H9 (cell line): ENCODE data around the gene SDC4. TPM values are rescaled to one million over a fixed set of nuclear protein-coding genes. Genes with fewer than 3 reads are reported as not detected.

Experiments
- DNase-seq: peaks from one replicate; pipeline ENCODE4 v3.0.0-alpha.2; 2017
- H2AFZ ChIP-seq: one replicate; pipeline ENCODE4 v1.6.1; 2013; ENCODE audit warnings: mild to moderate bottlenecking, low read length, control low read depth, moderate library complexity
- H2AK5ac ChIP-seq: 2 replicates; pipeline ENCODE4 v1.6.1; 2013; ENCODE audit warnings: low read length, control low read depth, mixed read lengths; ENCODE audit not compliant: insufficient read length
- H2BK120ac ChIP-seq: one replicate; pipeline ENCODE4 v1.6.1; 2013; ENCODE audit warnings: low read depth, mild to moderate bottlenecking, low read length, control low read depth, inconsistent platforms; ENCODE audit not compliant: poor library complexity, severe bottlenecking
- H2BK12ac ChIP-seq: 2 replicates; pipeline ENCODE4 v1.6.1; 2013; ENCODE audit warnings: low read length, control low read depth, mixed read lengths, low read depth; ENCODE audit not compliant: insufficient read length
- H2BK15ac ChIP-seq: 2 replicates; pipeline ENCODE4 v1.6.1; 2013; ENCODE audit warnings: low read depth, low read length, control low read depth
- H2BK20ac ChIP-seq: one replicate; pipeline ENCODE4 v1.6.1; 2013; ENCODE audit warnings: low read depth, mild to moderate bottlenecking, low read length, control low read depth, inconsistent platforms; ENCODE audit not compliant: poor library complexity, severe bottlenecking
- H2BK5ac ChIP-seq: 2 replicates; pipeline ENCODE4 v1.6.1; 2013; ENCODE audit warnings: low read length, control low read depth, mixed read lengths; ENCODE audit not compliant: insufficient read length
- H3K14ac ChIP-seq: 2 replicates; pipeline ENCODE4 v1.6.1; 2013; ENCODE audit warnings: low read length, control low read depth; ENCODE audit not compliant: insufficient read depth
- H3K18ac ChIP-seq: 2 replicates; pipeline ENCODE4 v1.6.1; 2013; ENCODE audit warnings: low read depth, mild to moderate bottlenecking, mixed read lengths, low read length, control low read depth; ENCODE audit not compliant: insufficient read length
- H3K23ac ChIP-seq: 2 replicates; pipeline ENCODE4 v1.6.1; 2013; ENCODE audit warnings: low read length, control low read depth, mixed read lengths, low read depth; ENCODE audit not compliant: insufficient read length
- H3K23me2 ChIP-seq: 2 replicates; pipeline ENCODE4 v1.6.1; 2013; ENCODE audit warnings: low read depth, mild to moderate bottlenecking, mixed read lengths, low read length, control low read depth; ENCODE audit not compliant: insufficient read length, poor library complexity, severe bottlenecking
- H3K27ac ChIP-seq: 2 replicates; pipeline ENCODE4 v1.5.1; 2013; ENCODE audit warnings: low read length, control low read depth, mixed read lengths, low read depth; ENCODE audit not compliant: insufficient read length
- H3K27me3 ChIP-seq: 2 replicates; pipeline ENCODE4 v1.6.1; 2013; ENCODE audit warnings: low read length, control low read depth, inconsistent platforms; ENCODE audit not compliant: insufficient read depth
- H3K4ac ChIP-seq: 2 replicates; pipeline ENCODE4 v1.6.1; 2013; ENCODE audit warnings: low read depth, mild to moderate bottlenecking, control low read depth, inconsistent platforms, low read length, moderate library complexity
- H3K4me1 ChIP-seq: 2 replicates; pipeline ENCODE4 v1.6.1; 2013; ENCODE audit warnings: low read length, control low read depth, inconsistent platforms; ENCODE audit not compliant: insufficient read depth
- H3K4me2 ChIP-seq: 2 replicates; pipeline ENCODE4 v1.6.1; 2013; ENCODE audit warnings: low read length, control low read depth, mixed read lengths; ENCODE audit not compliant: insufficient read length, insufficient read depth
- H3K56ac ChIP-seq: 2 replicates; pipeline ENCODE4 v1.6.1; 2013; ENCODE audit warnings: low read depth, mild to moderate bottlenecking, mixed read lengths, low read length, control low read depth; ENCODE audit not compliant: insufficient read length
- H3K79me1 ChIP-seq: 2 replicates; pipeline ENCODE4 v1.6.1; 2013; ENCODE audit warnings: low read depth, mild to moderate bottlenecking, moderate library complexity, low read length, control low read depth, inconsistent platforms; ENCODE audit not compliant: insufficient read depth, poor library complexity, severe bottlenecking
- H3K79me2 ChIP-seq: 2 replicates; pipeline ENCODE4 v1.6.1; 2013; ENCODE audit warnings: low read length, control low read depth, inconsistent platforms; ENCODE audit not compliant: insufficient read depth
- H3K9ac ChIP-seq: 2 replicates; pipeline ENCODE4 v1.6.1; 2013; ENCODE audit warnings: low read length, control low read depth, mixed read lengths; ENCODE audit not compliant: insufficient read length; ENCODE audit errors: extremely low read depth
- H3K9me3 ChIP-seq: one replicate; pipeline ENCODE4 v1.6.1; 2013; ENCODE audit warnings: low read depth, low read length, inconsistent platforms; ENCODE audit not compliant: control insufficient read depth
- H3T11ph ChIP-seq: one replicate; pipeline ENCODE4 v1.6.1; 2013; ENCODE audit warnings: mild to moderate bottlenecking, low read length, control low read depth, inconsistent platforms
- H4K20me1 ChIP-seq: one replicate; pipeline ENCODE4 v1.6.1; 2013; ENCODE audit not compliant: control insufficient read depth, insufficient read length, insufficient read depth
- H4K5ac ChIP-seq: 2 replicates; pipeline ENCODE4 v1.6.1; 2013; ENCODE audit warnings: low read depth, mild to moderate bottlenecking, mixed read lengths, low read length, control low read depth; ENCODE audit not compliant: insufficient read length
- H4K8ac ChIP-seq: replicated peaks from 2 replicates; pipeline ENCODE4 v1.6.1; 2013; ENCODE audit warnings: low read length, control low read depth, mixed read lengths, low read depth; ENCODE audit not compliant: insufficient read length
- H4K91ac ChIP-seq: 2 replicates; pipeline ENCODE4 v1.6.1; 2013; ENCODE audit warnings: low read depth, mild to moderate bottlenecking, moderate library complexity, mixed read lengths, low read length, control low read depth; ENCODE audit not compliant: insufficient read length
- H3K27ac Mint-ChIP-seq, 3 experiments: 2 replicates in 2 of 3; 3 replicates in 1 of 3; pipeline ENCODE4 v1.8.0; 2020 to 2021; ENCODE audit warnings: mixed read lengths in 3 of 3, mild to moderate bottlenecking in 1 of 3, moderate library complexity in 1 of 3
- H3K27me3 Mint-ChIP-seq: 2 replicates; pipeline ENCODE4 v1.8.0; 2021; ENCODE audit warnings: low read depth, mild to moderate bottlenecking, moderate library complexity, mixed read lengths
- H3K36me3 Mint-ChIP-seq, 3 experiments: 2 replicates in 2 of 3; 3 replicates in 1 of 3; pipeline ENCODE4 v1.8.0; 2020 to 2021; ENCODE audit warnings: low read depth in 3 of 3, mixed read lengths in 3 of 3; ENCODE audit not compliant: insufficient read depth in 1 of 3
- H3K4me1 Mint-ChIP-seq, 2 experiments: 2 replicates each; pipeline ENCODE4 v1.8.0; 2020; ENCODE audit warnings: mixed read lengths in 2 of 2
- H3K4me3 Mint-ChIP-seq, 2 experiments: 2 replicates in 1 of 2; 3 replicates in 1 of 2; pipeline ENCODE4 v1.8.0; 2020 to 2021; ENCODE audit warnings: mild to moderate bottlenecking in 2 of 2, mixed read lengths in 2 of 2, moderate library complexity in 1 of 2
- H3K9me3 Mint-ChIP-seq, 2 experiments: 2 replicates in 1 of 2; 3 replicates in 1 of 2; pipeline ENCODE4 v1.8.0; 2020; ENCODE audit warnings: mild to moderate bottlenecking in 2 of 2, mixed read lengths in 2 of 2, moderate library complexity in 1 of 2
- CTCF ChIP-seq: fragments of 200-600 bp; sonication (generic); conservative IDR thresholded peaks from 3 replicates; pipeline ENCODE4 v1.8.0; 2021; ENCODE audit warnings: antibody characterized with exemption, mild to moderate bottlenecking
- WGBS: extraction: QIAGEN DNeasy Blood & Tissue Kit; methylation state at CpG from one replicate; pipeline ENCODE4 v1.1.7; 2013; ENCODE audit warnings: missing lambda C conversion rate, low lambda C conversion rate, mixed read lengths; ENCODE audit not compliant: insufficient read length; ENCODE audit errors: extremely low coverage; 5-methylcytosine and 5-hydroxymethylcytosine counted together
- total RNA-seq: library from RNA; stranded (reverse); gene quantifications from 2 replicates; pipeline ENCODE4 v1.2.1, GENCODE V29; 2021

SDC4 gene
- total RNA-seq, 1 experiment from 2014 or later, result 50.7 TPM

GRCh38 chr20:45275338-45275737 is 72.9 kb downstream of the SDC4 start:
- Histone ChIP-seq H3K27me3 (no peaks in the 10 kb centered on the region; the same call in 1 of the 2 replicates), H4K91ac (no peak overlapping the region), H4K8ac (no peak overlapping the region), H3K18ac (no peak overlapping the region), H3K9ac (no peak overlapping the region), H3K27ac (no peak overlapping the region), H2BK15ac (no peak overlapping the region), H2BK120ac (no peak overlapping the region), H4K20me1 (no peaks in the 10 kb centered on the region), H3K23me2 (no peaks in the 10 kb centered on the region), H3K4ac (no peak overlapping the region), H3T11ph (no peak overlapping the region), H3K79me2 (no peaks in the 10 kb centered on the region), H3K23ac (no peak overlapping the region), H3K56ac (no peak overlapping the region), H3K79me1 (no peaks in the 10 kb centered on the region), H2BK12ac (no peak overlapping the region), H3K4me1 (0 out of 2 replicates have a peak, but pooled peaks cover 6% of the 10 kb centered on the region), H2AK5ac (no peak overlapping the region), H2AFZ (no peak overlapping the region), H4K5ac (no peak overlapping the region), H3K4me2 (no peak overlapping the region), H3K9me3 (no peaks in the 10 kb centered on the region), H2BK20ac (no peak overlapping the region), H3K14ac (no peak overlapping the region), H2BK5ac (no peak overlapping the region)
- peaks cover 14 to 15% of the 10 kb centered on the region in 2 experiments for H3K4me1 Mint-ChIP-seq
- peaks cover 8% of the 10 kb centered on the region for H3K27me3 Mint-ChIP-seq
- no peak for TF ChIP-seq CTCF
- no peaks in the 10 kb centered on the region for H3K9me3 Mint-ChIP-seq
- no peak overlapping the region for H3K27ac Mint-ChIP-seq
- 0 out of 7 replicates have a peak, but pooled peaks cover 0 to 2% (median 0%) of the 10 kb centered on the region in 3 experiments for H3K36me3 Mint-ChIP-seq
- no peak for DNase-seq
- WGBS, result no CpG with 5 or more reads among the region's 3 CpGs
- no peak overlapping the region for H3K4me3 Mint-ChIP-seq

Other genes starting within 250 kb of the SDC4 start
- 0.98 and 0.99 TPM in 2 replicates for gene KCNS1, start 247.3 kb downstream of the SDC4 start, total RNA-seq
- not detected in 2 replicates for gene WFDC5, start 233.2 kb downstream of the SDC4 start, total RNA-seq
- not detected in 2 replicates for gene WFDC12, start 224.0 kb downstream of the SDC4 start, total RNA-seq
- not detected in 2 replicates for gene PI3, start 173.5 kb downstream of the SDC4 start, total RNA-seq
- gene SEMG1, start 141.4 kb downstream of the SDC4 start, total RNA-seq, result 1.4 and 2.0 TPM in 2 replicates
- not detected in 2 replicates for gene SEMG2, start 127.1 kb downstream of the SDC4 start, total RNA-seq
- not detected in 2 replicates for gene SLPI, start 93.9 kb downstream of the SDC4 start, total RNA-seq
- gene RBPJL, start 41.6 kb downstream of the SDC4 start, total RNA-seq, result 0.28 TPM in 1 of 2 replicates, not detected in the other
- gene MATN4, start 40.1 kb downstream of the SDC4 start, total RNA-seq, result 0.11 TPM in 1 of 2 replicates, not detected in the other
- gene SYS1, start 14.7 kb upstream of the SDC4 start, total RNA-seq, result 18.6 and 21.0 TPM in 2 replicates
- gene TP53TG5, start 29.9 kb upstream of the SDC4 start, total RNA-seq, result 0.59 TPM in 1 of 2 replicates, not detected in the other
- 39.1 and 39.3 TPM in 2 replicates for gene DBNDD2, start 59.9 kb upstream of the SDC4 start, total RNA-seq
- 73.9 and 78.9 TPM in 2 replicates for gene PIGT, start 67.7 kb upstream of the SDC4 start, total RNA-seq
- 57.1 and 59.6 TPM in 2 replicates for gene WFDC2, start 121.3 kb upstream of the SDC4 start, total RNA-seq
- not detected in 2 replicates for gene SPINT3, start 167.2 kb upstream of the SDC4 start, total RNA-seq
- gene WFDC6, start 191.1 kb upstream of the SDC4 start, total RNA-seq, result not detected in 2 replicates
- not detected in 2 replicates for gene EPPIN, start 199.0 kb upstream of the SDC4 start, total RNA-seq
- not detected in 2 replicates for gene WFDC8, start 230.9 kb upstream of the SDC4 start, total RNA-seq